Activated CD4-positive, CD25-positive, alpha-beta regulatory T cell treated with anti-CD3 and anti-CD28 coated beads, Interleukin-2, amount 50 U/mL, for 16 hours (primary cell): Measurements from ENCODE around the gene SDK2.
"Not testable (repeated sequence)": the region's sequence is repeated elsewhere in the genome, so short reads cannot be mapped to it uniquely, and the experiment has no call there.

ENCODE experiments used
- DNase-seq: peaks from one replicate; pipeline ENCODE4 v3.0.0-alpha.2; 2020; ENCODE audit warnings: low read depth, low spot score

Gene SDK2

DNA sequence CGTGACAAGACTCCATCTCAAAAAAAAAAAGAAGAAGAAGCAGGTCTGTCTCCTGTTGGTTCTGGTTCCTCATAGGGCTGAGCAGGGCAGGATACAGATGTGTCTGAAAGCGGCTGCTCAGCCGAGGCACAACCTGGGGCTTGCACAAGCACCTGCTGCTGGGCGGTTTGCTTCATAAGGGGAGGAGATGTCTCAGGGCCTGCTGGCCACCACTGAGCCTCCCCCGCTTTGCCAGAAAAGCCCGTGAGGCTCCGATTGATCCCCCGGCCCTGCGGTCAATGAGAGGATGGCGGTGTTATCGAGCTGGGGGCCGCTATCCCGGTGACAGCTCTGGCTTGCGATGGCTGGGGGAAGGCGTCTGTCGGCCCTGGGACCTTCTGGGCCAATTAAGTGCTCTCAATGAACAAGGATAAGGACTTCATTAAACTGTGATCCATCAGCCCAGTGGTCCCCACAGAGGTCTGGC is 162.0 kb downstream of the SDK2 start:
- DNase-seq: no peak

DNA sequence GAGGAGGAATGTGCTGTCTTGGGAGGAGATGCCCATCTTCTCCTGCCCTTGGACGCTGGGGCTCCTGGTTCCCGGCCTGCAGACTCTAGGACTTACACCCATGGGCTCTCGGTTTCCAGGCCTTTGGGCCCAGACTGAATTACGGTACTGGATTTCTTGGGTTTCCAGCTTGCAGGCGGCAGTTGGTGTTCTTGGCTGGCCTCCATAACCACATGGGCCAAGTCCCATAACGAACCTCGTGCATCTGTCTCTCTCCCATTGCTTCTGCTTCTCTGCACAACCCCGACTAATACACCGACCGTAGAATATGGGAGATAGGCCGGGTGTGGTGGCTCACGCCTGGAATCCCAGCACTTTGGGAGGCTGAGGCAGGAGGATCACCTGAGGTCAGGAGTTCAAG is 162.6 kb downstream of the SDK2 start:
- no peak for DNase-seq

DNA sequence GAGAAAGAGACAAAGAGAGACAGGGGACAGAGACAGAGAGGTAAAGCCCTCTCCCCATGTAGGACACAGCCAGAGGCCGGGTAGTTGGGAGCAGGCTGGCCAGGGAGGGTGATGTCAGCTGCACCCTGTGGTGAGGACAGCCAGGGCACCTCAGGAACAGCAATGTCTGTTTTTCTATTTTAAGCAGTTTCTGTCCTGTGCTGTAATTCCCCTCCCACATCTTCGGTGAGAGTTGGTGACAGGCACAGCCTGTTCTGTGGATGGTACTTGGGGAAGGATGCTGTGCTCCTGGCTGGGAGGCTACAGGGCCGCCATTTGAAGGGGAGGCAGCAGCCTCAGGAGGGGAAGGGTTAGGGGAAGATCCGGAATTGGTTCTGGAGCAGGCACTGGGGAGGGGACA is 163.5 kb downstream of the SDK2 start:
- no peak for DNase-seq

DNA sequence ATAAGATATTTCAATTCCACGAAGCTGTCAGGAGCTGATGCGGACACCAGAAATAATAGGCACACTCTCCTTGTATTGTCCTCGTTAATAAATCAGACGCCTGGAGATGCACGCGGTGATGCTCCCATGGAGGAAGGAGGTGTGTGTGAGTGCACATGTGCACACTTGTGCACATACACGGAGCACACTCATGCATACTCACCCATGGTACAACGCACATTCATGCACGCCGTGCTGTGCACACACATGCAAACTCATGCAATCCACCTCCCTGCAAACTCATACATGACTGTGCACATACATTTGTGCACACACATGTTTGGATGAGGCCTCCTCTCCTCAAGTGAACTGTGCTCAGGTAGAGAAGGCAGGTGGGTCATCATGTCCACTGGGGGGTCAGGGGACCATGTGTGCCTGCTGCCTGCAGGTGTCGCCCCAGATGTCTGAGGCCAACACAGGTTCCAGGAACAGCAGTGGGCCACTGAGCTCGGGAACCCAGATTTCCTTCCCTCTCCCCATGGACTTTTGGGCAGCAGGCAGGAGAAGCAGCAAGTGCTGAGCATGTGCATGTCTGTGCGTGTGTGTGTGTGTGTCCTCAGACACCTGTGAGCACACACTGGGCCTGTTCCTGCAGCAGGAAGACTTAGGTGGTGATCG is 165.3 kb downstream of the SDK2 start:
- DNase-seq: no peak

DNA sequence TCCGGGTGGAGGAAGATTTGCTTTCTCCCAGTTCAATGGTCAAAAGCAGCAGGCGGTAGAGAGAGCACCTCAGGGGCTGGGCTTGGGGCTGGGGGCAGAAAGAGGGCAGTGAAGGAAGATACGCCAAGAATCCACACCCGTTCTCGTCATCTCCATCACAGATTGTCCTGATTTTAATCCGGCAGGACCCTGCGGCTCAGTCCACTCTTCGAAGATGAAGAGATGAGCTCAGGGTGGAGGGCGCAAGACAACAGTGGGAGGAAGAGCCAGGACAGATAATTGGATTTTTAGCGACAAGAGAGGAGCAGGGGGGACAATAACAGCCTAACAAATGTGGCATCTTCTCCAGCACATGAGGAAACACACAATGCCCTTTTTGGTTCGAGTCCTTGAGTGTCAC is 165.9 kb downstream of the SDK2 start:
- no peak for DNase-seq

DNA sequence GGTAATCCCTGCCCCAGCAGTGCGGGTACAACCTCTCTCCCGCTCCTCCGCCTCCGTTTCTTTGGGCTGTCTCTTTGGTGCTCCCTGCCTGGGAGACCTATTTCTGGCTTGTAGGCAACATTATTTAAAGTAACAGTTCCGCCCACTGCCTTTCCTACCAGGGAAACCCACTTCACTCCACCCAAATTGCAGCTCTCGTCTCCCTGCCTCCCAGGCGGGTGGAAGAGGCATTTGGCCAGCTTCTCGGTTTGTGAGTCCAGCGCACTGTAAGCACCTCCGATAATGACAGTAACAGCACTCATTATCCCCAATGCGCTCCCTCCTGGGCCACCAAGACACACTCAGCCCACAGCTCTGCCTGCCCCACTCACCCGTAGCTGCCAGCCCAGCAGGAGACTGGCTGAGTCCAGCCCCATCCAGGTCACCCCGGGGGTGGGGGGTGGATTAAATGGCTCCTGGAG is 167.3 kb downstream of the SDK2 start:
- DNase-seq: no peak

DNA sequence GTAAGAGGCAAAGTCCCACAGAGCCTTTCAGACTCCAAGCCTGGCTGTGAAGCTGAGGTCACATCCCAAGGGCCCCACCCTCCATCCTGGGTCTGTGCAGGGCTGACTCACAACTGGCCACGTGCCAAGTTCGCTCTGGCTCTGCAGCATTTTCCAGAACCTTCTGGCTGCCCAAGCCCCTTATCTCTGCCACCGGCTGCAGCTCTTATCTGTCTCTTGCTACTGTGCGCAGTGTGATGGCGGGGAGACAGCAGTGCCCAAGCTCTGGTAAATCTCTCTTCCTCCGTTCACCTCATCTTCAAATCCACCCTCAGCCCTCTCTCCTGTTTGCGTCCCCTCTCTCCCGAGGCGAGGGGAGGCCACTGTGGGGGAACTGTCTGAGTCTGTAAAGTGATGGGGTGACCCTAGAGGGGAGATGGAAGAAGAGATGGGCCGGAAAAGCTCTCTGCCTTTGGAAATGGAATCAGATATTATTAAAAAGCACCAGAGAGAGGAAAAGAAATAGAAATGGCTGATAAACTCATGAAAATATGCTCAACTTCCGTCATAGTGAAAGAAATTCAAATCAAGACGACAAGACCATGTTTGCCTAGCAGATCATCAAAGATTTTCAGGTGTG is 169.8 kb downstream of the SDK2 start:
- DNase-seq: no peak

DNA sequence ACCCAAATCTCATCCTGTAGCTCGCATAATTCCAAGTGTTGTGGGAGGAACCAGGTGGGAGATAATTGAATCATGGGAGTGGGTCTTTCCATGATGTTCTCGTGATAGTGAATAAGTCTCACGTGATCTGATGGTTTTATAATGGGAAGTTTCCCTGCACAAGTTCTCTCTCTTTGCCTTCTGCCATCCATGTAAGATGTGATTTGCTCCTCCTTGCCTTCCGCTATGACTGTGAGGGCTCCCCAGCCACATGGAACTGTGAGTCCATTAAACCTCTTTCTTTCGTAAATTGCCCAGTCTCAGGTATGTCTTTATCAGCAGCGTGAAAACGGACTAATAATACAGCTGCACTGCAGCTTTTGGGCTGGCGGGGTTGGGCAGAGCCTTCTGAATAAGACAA is 171.5 kb downstream of the SDK2 start:
- DNase-seq: not testable (repeated sequence)

DNA sequence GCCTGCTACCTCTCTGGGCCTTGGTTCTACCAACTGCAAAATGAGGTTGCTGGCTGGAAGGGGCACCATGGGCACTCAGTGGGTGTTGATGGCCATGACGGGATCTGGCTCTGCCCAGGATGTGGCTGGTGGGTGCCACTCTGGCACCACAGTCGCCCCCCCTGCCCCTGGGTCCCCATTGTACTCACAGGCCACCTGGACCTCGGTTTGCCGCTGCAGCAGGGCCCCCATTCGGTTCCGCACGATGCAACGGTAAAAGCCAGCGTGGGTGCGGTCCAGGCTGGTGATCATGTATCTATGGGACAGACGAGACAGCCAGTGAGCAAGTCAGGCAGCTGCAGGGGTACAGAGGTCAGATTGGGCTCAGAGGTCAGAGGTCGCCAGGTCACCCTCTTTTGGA is 172.3 kb downstream of the SDK2 start:
- no peak for DNase-seq

DNA sequence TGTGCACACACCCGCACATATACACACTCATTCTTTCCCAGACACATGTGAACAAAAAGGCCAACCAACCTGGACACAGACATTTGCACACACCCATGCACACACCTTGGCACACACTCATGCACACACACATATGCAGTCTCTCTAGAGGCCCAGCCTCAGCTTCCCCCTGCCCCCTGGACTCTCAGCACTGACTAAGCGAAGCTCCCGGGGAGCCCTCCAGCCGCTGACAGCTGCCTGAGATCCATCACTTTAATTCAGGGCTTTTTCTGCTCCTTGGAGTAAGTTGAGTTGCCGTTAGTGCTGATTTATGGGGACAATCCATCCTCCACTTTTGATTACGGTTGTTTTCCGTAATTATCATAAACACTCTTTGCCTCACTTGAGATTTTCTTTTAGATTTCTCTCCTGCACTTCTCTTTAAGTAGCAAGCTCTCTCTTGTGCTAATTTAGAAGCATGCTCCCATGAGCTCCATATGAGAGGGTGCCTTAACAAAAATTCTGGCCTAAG is 173.9 kb downstream of the SDK2 start:
- DNase-seq: no peak

DNA sequence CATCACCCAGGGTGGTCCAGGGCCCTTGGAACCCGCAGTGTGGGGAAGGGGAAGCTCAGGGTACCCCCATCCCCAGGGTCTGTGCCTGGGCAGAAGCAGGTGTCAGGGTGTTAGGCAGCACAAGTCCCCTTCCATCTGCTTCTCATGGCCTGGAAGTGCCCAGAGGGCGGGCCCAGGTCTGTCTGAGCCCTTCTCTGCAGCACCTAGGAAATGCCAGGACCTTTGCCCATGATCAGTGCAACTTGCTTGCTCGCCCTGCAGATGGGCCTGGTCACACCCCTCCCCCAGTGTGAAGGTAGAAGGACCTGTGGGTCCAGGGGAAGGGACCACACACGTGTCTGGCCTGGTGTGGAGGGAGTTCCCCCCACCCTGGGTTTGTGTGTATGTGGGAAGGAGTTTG is 174.9 kb downstream of the SDK2 start:
- DNase-seq: no peak

DNA sequence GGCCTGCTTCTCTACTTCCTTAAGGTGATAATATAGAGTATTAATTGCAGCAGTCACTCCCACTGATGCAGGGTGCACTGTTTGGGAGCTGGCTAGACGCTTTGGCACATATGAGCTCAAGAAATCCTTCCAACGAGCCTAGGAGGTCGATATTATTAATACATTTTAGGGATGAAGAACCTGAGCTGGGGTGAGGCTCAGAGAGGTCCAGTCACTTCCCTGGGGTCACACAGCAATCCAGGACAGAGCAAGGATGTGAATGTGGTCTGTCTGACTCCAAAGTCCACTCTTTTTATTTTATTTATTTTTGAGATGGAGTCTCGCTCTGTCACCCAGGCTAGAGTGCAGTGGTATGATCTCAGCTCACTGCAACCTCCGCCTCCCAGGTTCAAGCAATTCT is 176.0 kb downstream of the SDK2 start:
- no peak for DNase-seq

DNA sequence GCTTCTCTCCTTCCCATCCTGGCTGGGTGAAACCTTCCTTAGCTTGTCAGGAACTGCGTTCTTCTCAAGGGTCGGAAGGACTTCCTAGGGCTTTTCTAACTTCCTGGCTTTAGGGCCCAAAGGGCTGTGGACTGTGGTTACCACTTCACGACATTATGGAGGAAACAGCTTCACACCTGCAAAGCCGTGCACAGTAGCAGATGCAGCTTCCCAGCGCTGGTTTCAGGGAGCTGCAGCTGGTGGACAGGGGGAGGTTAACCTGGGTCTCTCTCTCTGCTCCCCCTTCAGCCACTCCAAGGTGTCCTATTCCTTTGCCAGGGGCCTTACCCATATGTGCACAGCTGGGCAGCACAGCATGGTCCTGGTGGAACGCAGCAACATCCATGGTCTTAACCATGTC is 176.6 kb downstream of the SDK2 start:
- no peak for DNase-seq

DNA sequence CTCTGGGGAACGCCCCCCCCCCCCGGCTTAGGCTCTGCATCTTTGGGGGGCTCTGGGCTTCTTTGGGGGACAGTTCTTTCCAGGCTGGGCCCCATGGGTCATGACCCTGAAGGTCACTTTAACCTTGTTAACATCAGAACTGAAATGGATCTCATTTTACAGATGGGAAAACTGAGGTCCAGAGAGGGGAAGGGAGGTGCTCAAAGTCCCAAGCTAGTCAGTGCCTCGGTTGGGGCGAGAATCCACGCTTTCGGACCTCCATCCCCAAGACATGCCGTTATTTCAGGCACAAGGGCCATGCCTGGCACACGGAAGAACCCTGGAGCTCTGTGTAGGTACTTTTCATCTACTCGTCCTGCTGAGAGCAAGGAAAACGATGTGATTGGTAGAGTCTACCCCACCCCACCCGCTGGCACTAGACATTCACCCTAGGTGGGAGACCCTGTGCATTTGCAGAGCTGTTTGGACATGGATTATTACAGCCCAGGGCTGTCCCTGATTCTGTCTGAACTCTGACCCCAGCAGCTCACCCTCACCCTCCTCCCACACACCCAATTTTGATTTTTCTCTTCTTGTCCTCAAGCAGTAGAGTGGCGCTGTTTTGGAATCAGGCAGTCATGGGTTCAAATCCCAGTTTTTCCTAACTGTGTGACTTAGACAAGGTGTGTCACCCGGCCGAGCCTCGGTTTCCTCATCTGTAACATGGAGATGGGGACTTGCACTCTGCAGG is 177.4 kb downstream of the SDK2 start:
- no peak for DNase-seq

DNA sequence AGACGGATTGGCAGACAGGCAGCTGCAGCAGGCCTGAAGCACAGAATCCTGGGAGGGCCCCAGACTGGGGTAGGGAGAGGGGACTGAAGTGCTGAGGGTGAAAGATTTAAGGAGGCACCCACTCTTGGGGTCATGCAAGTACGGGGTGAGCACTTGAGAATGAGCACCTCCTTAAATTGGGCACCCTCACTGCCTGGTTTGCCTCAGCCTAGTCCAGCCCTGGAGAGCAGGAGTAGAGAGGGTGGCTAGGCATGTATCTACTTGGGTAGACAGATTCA is 178.4 kb downstream of the SDK2 start:
- no peak for DNase-seq

DNA sequence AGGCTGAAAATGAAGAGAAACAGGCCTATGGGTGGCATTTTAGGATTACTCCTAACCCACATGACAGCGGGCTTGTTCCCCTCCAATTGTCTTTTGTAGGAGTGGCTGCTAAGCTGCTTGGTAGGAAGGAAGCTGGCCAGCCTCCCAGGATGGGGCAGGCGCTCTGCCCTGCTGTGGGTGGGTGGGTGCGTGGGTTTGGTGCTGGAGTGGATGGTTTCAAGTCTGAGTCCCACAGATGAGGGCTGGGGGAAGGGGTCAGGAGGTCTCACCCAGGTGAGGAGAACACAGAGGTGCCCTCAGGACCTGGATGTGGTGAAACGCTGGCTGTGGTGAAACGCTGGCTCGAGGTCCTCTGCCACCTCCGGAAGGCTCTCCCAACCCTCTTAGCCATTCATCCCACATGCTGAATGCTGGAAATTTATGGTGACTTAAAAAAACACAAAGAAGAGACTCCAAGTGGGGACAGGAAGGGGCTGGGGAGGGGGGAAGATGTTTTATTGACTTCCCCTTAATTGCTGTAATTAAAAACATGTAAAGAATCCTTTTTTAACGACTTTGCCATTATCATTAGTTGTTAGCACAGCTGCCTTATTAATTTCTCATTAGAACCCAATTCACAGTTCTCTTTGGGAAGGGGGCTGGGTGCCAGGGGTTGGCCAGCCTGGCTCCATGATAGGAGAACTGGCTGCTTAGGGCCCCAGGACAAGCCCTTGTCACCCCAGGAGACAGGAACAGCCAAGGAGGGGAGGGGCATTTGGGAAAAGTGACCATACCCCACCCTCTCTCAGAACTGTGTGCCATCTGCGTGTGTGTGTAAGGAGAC is 178.9 kb downstream of the SDK2 start:
- DNase-seq: no peak

DNA sequence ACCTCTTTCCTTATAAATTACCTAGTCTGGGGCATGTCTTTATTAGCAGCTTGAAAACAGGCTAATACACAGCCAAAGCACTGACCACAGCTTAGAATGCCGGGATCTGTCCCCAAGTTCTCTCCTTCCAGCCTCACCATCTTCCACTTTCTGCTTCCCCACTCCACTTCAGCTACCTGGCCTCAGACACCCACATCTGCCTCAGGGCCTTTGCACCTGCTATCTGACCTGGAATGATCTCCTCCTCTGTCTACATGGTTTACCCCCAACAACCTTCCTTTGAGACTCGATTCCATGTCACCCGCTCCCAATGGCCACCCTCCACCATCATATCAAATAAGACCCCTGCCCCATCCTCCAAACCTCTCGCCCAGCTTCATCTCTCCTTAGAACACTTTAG is 179.8 kb downstream of the SDK2 start:
- no peak for DNase-seq

DNA sequence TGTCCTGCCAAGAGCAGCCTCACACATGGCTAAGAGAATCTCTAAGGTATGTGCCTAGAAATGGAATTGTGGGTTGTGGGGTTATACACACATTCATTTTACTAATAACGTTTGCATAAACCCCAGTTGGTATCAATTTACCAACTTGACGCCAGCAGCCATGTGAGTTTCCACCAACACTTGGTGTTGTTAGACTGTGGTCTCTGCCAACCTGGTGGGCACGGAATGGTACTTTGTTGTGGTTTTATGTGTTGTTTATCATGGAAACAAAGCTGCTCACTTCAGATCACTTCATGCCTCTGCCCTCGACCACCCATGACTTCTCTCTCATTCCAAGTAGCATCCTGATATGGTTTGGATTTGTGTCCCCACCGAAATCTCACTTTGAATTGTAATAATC is 180.4 kb downstream of the SDK2 start:
- DNase-seq: no peak

DNA sequence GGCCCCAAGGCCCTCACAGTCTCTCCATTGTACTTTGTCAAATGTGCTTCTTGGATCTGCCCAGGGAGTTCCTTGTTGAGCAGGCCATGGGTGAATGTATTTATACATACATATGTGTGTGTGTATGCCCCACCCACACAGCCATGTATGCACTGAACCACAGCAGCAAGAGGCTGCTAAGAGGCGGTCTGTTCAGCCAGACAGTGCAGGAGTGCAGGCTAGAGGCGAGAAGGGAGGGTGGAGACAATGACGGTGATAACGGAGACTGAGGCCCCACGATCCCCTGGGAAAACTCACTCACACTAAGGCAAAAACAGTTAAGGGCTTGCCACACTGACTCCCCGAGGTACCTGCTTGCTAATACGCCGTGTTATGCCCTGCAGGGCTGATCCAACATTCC is 181.4 kb downstream of the SDK2 start:
- DNase-seq: no peak

DNA sequence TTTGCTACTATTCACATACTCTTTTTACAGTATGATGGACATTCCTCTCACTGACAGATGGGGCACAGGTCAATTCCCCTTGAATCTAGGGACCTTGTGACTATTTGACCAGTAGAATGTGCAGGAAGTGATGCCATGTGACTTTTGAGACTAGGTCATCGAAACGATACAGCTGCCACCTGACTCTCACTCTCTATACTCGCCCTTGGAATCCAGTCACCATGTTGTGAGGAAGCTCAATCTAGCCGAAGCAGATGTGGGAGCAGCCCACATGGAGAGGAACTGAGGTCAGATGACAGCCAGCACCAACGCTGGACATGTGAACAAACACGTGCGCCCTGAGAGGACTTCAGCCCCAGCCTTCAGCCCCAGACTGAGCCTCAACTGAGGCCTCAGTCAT is 184.3 kb downstream of the SDK2 start:
- DNase-seq: no peak

DNA sequence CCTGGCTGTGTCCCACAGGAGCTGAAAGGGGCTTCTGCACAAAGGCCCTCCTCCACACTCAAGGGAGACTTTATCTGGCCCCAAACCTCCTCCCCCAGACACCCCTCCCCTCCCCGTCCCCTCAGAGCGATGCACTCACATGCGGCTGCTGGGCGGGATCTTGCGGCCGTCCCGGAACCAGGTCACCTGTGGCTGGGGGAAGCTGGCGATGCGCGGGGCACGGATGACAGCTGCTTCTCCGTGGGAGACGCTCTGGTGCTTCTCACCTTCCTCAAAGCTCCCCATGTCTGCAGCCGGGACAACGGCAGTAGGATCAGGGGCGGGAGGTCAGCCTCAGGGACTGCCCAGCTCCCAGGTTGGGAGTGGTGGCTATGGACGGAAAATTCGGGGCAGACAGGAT is 188.5 kb downstream of the SDK2 start:
- no peak for DNase-seq

DNA sequence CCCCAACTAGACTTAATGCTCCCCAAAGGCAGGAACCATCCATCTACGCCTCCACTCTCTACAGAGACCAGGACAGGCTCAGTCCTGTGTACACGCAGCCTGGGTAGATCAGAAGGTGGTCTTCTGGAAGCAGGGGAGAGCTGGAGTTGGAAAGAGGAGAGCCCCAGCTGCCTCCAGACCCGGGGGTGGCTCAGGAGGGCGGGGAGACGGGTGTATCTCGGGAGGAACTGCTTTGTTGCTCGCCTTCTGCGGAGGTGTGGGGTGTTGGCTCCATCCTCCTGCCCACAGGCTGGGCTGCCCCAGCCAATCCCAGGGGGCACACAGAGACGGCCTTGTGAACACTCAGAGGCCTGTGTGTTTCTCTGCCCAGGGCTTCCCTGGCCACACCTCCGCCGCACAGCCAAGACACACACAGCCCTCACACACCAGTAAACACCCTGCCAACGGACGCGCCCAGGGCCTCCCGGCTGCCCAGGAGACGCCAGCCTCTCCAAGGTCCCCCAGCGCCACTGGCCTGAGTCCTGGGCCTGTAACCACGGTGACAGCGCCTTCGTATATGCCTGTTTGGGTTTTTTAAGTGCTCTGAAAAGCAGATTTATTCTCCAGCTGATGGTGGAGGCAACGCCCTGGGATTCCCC is 189.1 kb downstream of the SDK2 start:
- no peak for DNase-seq
